IMR-90 (cell line): ENCODE data around the gene GSK3B. TPM values are rescaled to one million over a fixed set of nuclear protein-coding genes. Genes with fewer than 3 reads are reported as not detected.

Source experiments
- ATAC-seq: fragments of 200-7000 bp; cut with Tn5 transposase; 2 replicates; pipeline ENCODE4 v1.9.1; 2020; ENCODE audit warnings: low read depth, mild to moderate bottlenecking, moderate library complexity
- BruUV-seq: library from RNA; stranded (reverse); fragments of 400-500 nt; replicated peaks from 2 replicates; lab custom pipeline; 2021; lab: Mats Ljungman, UMichigan
- CTCF ChIA-PET: fragments of 300-600 bp; formaldehyde crosslinking; extraction: SDS; loops from one replicate; lab custom pipeline; 2021; ENCODE audit warnings: antibody characterized with exemption; lab: Yijun Ruan, JAX
- POLR2A ChIA-PET: fragments of 300-600 bp; sonication (Branson Sonifier 250); formaldehyde crosslinking; loops from one replicate; lab custom pipeline; 2022; ENCODE audit warnings: antibody characterized with exemption; ENCODE audit not compliant: unreplicated experiment; lab: Charles Lee
- DNase-seq: peaks from one replicate; pipeline ENCODE4 v3.0.0; 2013
- H2AFZ ChIP-seq: replicated peaks from 2 replicates; pipeline ENCODE3; 2013; ENCODE audit warnings: low read length, mild to moderate bottlenecking; ENCODE audit not compliant: poor library complexity
- H2AK5ac ChIP-seq: 2 replicates; pipeline ENCODE4 v1.6.1; 2013; ENCODE audit warnings: low read depth, low read length, inconsistent platforms
- H2AK9ac ChIP-seq: replicated peaks from 2 replicates; pipeline ENCODE3; 2013; ENCODE audit warnings: mild to moderate bottlenecking, low read depth, low read length, moderate library complexity; ENCODE audit not compliant: poor library complexity
- H2BK120ac ChIP-seq: 2 replicates; pipeline ENCODE4 v1.6.1; 2013; ENCODE audit warnings: low read depth, low read length, inconsistent platforms
- H2BK15ac ChIP-seq: 3 replicates; pipeline ENCODE4 v1.6.1; 2013; ENCODE audit warnings: low read depth, low read length, inconsistent platforms
- H2BK20ac ChIP-seq: 2 replicates; pipeline ENCODE4 v1.6.1; 2013; ENCODE audit warnings: low read depth, mild to moderate bottlenecking, inconsistent platforms, low read length, moderate library complexity
- H2BK5ac ChIP-seq: 2 replicates; pipeline ENCODE4 v1.6.1; 2013; ENCODE audit warnings: mild to moderate bottlenecking, low read depth, low read length, inconsistent platforms; ENCODE audit not compliant: poor library complexity, severe bottlenecking
- H3K14ac ChIP-seq: replicated peaks from 2 replicates; pipeline ENCODE4 v1.6.1; 2013; ENCODE audit warnings: low read depth, low read length, inconsistent platforms
- H3K18ac ChIP-seq: 2 replicates; pipeline ENCODE4 v1.6.1; 2013; ENCODE audit warnings: low read depth, low read length, control low read depth
- H3K23ac ChIP-seq: 2 replicates; pipeline ENCODE4 v1.6.1; 2013; ENCODE audit warnings: low read depth, low read length, inconsistent platforms
- H3K27ac ChIP-seq: 2 replicates; pipeline ENCODE4 v1.5.1; 2013; ENCODE audit warnings: mild to moderate bottlenecking, control low read depth, low read length; ENCODE audit not compliant: insufficient read depth
- H3K27me3 ChIP-seq: 2 replicates; pipeline ENCODE4 v1.6.1; 2013; ENCODE audit warnings: low read length; ENCODE audit not compliant: control insufficient read depth, insufficient read depth
- H3K36me3 ChIP-seq: 2 replicates; pipeline ENCODE4 v1.6.1; 2013; ENCODE audit warnings: low read length, mixed read lengths; ENCODE audit not compliant: control insufficient read depth, insufficient read depth
- H3K4ac ChIP-seq: 2 replicates; pipeline ENCODE4 v1.6.1; 2013; ENCODE audit warnings: low read depth, low read length, inconsistent platforms
- H3K4me1 ChIP-seq: 2 replicates; pipeline ENCODE4 v1.6.1; 2013; ENCODE audit warnings: low read length, mixed read lengths; ENCODE audit not compliant: control insufficient read depth, insufficient read depth
- H3K4me2 ChIP-seq: 2 replicates; pipeline ENCODE4 v1.6.1; 2013; ENCODE audit warnings: low read depth, mild to moderate bottlenecking, control low read depth, low read length, moderate library complexity
- H3K4me3 ChIP-seq: 2 replicates; pipeline ENCODE4 v1.5.1; 2013; ENCODE audit warnings: low read depth, mild to moderate bottlenecking, control low read depth, low read length, moderate library complexity; ENCODE audit not compliant: insufficient read depth
- H3K56ac ChIP-seq: 2 replicates; pipeline ENCODE4 v1.6.1; 2013; ENCODE audit warnings: low read length, inconsistent platforms; ENCODE audit not compliant: insufficient read depth; ENCODE audit errors: extremely low read depth
- H3K79me1 ChIP-seq, 2 experiments: 2 replicates each; pipeline ENCODE4 v1.6.1; 2013; ENCODE audit warnings: low read length in 2 of 2, inconsistent platforms in 1 of 2, low read depth in 1 of 2
- H3K9ac ChIP-seq: 2 replicates; pipeline ENCODE4 v1.6.1; 2013; ENCODE audit warnings: low read depth, low read length, control low read depth
- H3K9me1 ChIP-seq: 2 replicates; pipeline ENCODE4 v1.6.1; 2013; ENCODE audit warnings: low read length, inconsistent platforms; ENCODE audit not compliant: insufficient read depth
- H3K9me3 ChIP-seq: 2 replicates; pipeline ENCODE4 v1.6.1; 2013; ENCODE audit warnings: low read length; ENCODE audit not compliant: control insufficient read depth, insufficient read depth
- H4K20me1 ChIP-seq: 2 replicates; pipeline ENCODE4 v1.6.1; 2013; ENCODE audit warnings: low read length, inconsistent platforms; ENCODE audit not compliant: insufficient read depth
- H4K5ac ChIP-seq: 2 replicates; pipeline ENCODE4 v1.6.1; 2013; ENCODE audit warnings: mild to moderate bottlenecking, low read depth, low read length, control low read depth
- H4K8ac ChIP-seq, 2 experiments: 2 replicates each; pipeline ENCODE4 v1.6.1; 2013; ENCODE audit warnings: low read depth in 2 of 2, low read length in 2 of 2, control low read depth in 1 of 2, inconsistent platforms in 1 of 2
- H4K91ac ChIP-seq: 2 replicates; pipeline ENCODE4 v1.6.1; 2013; ENCODE audit warnings: low read depth, low read length, inconsistent platforms; ENCODE audit not compliant: insufficient read depth
- BHLHE40 ChIP-seq: fragments of 150-350 bp; IDR thresholded peaks from 2 replicates; pipeline ENCODE4 v1.6.1; 2016; ENCODE audit warnings: mild to moderate bottlenecking, low read depth, low read length
- CEBPB ChIP-seq: IDR thresholded peaks from 2 replicates; pipeline ENCODE4 v1.6.1; 2012; ENCODE audit warnings: low read depth, low read length, improper control_type of control experiment
- CHD1 ChIP-seq: IDR thresholded peaks from 2 replicates; pipeline ENCODE4 v1.6.1; 2012; ENCODE audit warnings: low read depth, low read length, improper control_type of control experiment
- FOS ChIP-seq: fragments of 150-350 bp; IDR thresholded peaks from 2 replicates; pipeline ENCODE4 v1.6.1; 2016; ENCODE audit warnings: low read depth, low read length
- MAFK ChIP-seq: IDR thresholded peaks from 2 replicates; pipeline ENCODE4 v1.6.1; 2012; ENCODE audit warnings: low read depth, low read length, improper control_type of control experiment
- MAZ ChIP-seq: IDR thresholded peaks from 2 replicates; pipeline ENCODE4 v1.6.1; 2012; ENCODE audit warnings: low read depth, mild to moderate bottlenecking, low read length, improper control_type of control experiment, moderate library complexity, borderline replicate concordance
- MXI1 ChIP-seq: IDR thresholded peaks from 2 replicates; pipeline ENCODE4 v1.6.1; 2012; ENCODE audit warnings: low read depth, mild to moderate bottlenecking, low read length, moderate library complexity, borderline replicate concordance
- NFE2L2 ChIP-seq: fragments of 150-350 bp; IDR thresholded peaks from 2 replicates; pipeline ENCODE4 v1.6.1; 2016; ENCODE audit warnings: low read depth, mild to moderate bottlenecking, low read length
- POLR2A ChIP-seq: IDR thresholded peaks from 2 replicates; pipeline ENCODE4 v1.6.1; 2012; ENCODE audit warnings: mild to moderate bottlenecking, low read depth, low read length
- RAD21 ChIP-seq: IDR thresholded peaks from 2 replicates; pipeline ENCODE4 v1.6.1; 2012; ENCODE audit warnings: low read length, improper control_type of control experiment
- RCOR1 ChIP-seq: IDR thresholded peaks from 2 replicates; pipeline ENCODE4 v1.6.1; 2012; ENCODE audit warnings: mild to moderate bottlenecking, low read length, improper control_type of control experiment; ENCODE audit not compliant: insufficient replicate concordance
- RFX5 ChIP-seq: IDR thresholded peaks from 2 replicates; pipeline ENCODE4 v1.8.0; 2012; ENCODE audit warnings: low read depth, mild to moderate bottlenecking, low read length, moderate library complexity
- SMC3 ChIP-seq: fragments of 150-350 bp; IDR thresholded peaks from 2 replicates; pipeline ENCODE4 v1.6.1; 2016; ENCODE audit warnings: low read depth, mild to moderate bottlenecking, antibody characterized with exemption, low read length, moderate library complexity
- WGBS, 2 experiments: methylation state at CpG; one replicate each; pipeline versions ENCODE4 v1.1.5 to v1.1.7; 2013; ENCODE audit warnings: missing lambda C conversion rate in 2 of 2; ENCODE audit not compliant: insufficient read length in 1 of 2; ENCODE audit errors: extremely low coverage in 2 of 2; 5-methylcytosine and 5-hydroxymethylcytosine counted together
- dilution Hi-C: fragments of 300-500 bp; cut with HindIII; formaldehyde crosslinking; loops from one replicate; pipeline ENCODE4 v1.14.3; 2018; ENCODE audit warnings: low sequenced_read_pairs; ENCODE audit not compliant: unreplicated experiment
- in situ Hi-C: fragments of 300-500 bp; cut with MboI; formaldehyde crosslinking; loops from 3 replicates; pipeline ENCODE4 v1.14.3; 2019; ENCODE audit warnings: low sequenced_read_pairs, inconsistent platforms, mixed read lengths
- intact Hi-C: fragments of 100-400 bp; cut with micrococcal nuclease; formaldehyde crosslinking; loops from 2 replicates; pipeline ENCODE4 v1.10.0; 2022
- polyA plus RNA-seq, 3 experiments: library from polyadenylated mRNA; depleted of rRNA; stranded (reverse); fragments of >200 nt; gene quantifications; 2 replicates each; pipeline ENCODE4 v1.2.3, GENCODE V29; 2012; ENCODE audit warnings: low replicate concordance in 1 of 3
- total RNA-seq: library from RNA; depleted of rRNA; stranded (reverse); fragments of >200 nt; gene quantifications from 2 replicates; pipeline ENCODE4 v1.2.3, GENCODE V29; 2012
- TF ChIP-seq, protein P1 (sequence below): conservative IDR thresholded peaks from 2 replicates; pipeline ENCODE4 v1.5.1; 2012; ENCODE audit warnings: mild to moderate bottlenecking, low read depth, low read length, improper control_type of control experiment
- TF ChIP-seq, protein P2 (sequence below): fragments of 150-350 bp; IDR thresholded peaks from 2 replicates; pipeline ENCODE4 v1.6.1; 2017; ENCODE audit warnings: mild to moderate bottlenecking, antibody characterized with exemption, low read length, low read depth
- TF ChIP-seq, protein P3 (sequence below): fragments of 150-350 bp; IDR thresholded peaks from 2 replicates; pipeline ENCODE4 v1.6.1; 2016; ENCODE audit warnings: low read depth, mild to moderate bottlenecking, low read length, moderate library complexity, borderline replicate concordance

GSK3B gene
- total and polyA plus RNA-seq, 2 of the 4 experiments (the other 2 are of a cell fraction) = 19.2 to 33.2 TPM

DNA sequence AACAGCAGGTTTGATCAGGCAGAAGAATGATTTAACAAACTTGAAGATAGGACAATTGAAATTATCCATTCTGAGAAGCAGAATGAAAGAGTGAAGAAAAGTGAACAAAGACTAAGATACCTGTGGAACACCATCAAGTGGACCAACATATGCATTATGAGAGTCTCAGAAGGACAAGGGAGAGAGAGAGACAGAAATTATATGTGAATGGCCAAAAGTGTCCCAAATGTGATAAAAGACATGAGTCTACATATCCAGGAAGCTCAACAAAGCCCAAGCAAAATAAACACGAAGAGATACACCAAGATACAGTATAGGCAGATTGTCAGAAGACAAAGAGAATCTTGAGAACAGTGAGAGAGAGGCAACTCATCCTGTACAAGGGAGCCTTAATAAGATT is 317.9 kb downstream of the GSK3B start:
- no peak overlapping the region for H2BK5ac ChIP-seq
- no peaks in the 10 kb centered on the region for H3K36me3 ChIP-seq
- H3K4me2 ChIP-seq = no peak overlapping the region
- no peak overlapping the region for H2AK5ac ChIP-seq
- POLR2A ChIA-PET = no interaction called here
- CTCF ChIA-PET = no interaction called here
- H2AFZ ChIP-seq = no peak overlapping the region
- dilution Hi-C loops (no loop called here), in situ Hi-C loops (no loop called here), intact Hi-C loops (no loop called here)
- H2AK9ac ChIP-seq = no peak overlapping the region
- H3K9ac ChIP-seq = no peak overlapping the region
- no peaks in the 10 kb centered on the region; the same call in 1 of the 2 replicates for H3K27me3 ChIP-seq
- no peak overlapping the region for H3K4me3 ChIP-seq
- H4K20me1 ChIP-seq = no peaks in the 10 kb centered on the region
- no peaks in the 10 kb centered on the region; the same call in 1 of the 2 replicates for H3K9me3 ChIP-seq
- no peak for ATAC-seq
- no peak overlapping the region for H3K4ac ChIP-seq
- no peak overlapping the region for H4K8ac ChIP-seq
- H3K14ac ChIP-seq = no peak overlapping the region
- no peak overlapping the region for H2BK20ac ChIP-seq
- no peaks in the 10 kb centered on the region for H3K9me1 ChIP-seq
- no peak overlapping the region for H3K18ac ChIP-seq
- H3K4me1 ChIP-seq = no peaks in the 10 kb centered on the region
- no TSS peak for BruUV-seq
- no peak overlapping the region for H3K27ac ChIP-seq
- H3K79me1 ChIP-seq = no peaks in the 10 kb centered on the region
- DNase-seq = no peak
- H3K23ac ChIP-seq = no peak overlapping the region
- no peak overlapping the region for H3K56ac ChIP-seq
- H2BK120ac ChIP-seq = no peak overlapping the region
- no CpG with 5 or more reads among the region's 1 CpG for WGBS, 2 experiments
- no peak overlapping the region for H4K91ac ChIP-seq
- no peak overlapping the region for H2BK15ac ChIP-seq
- TF ChIP-seq RCOR1 = no peak
- no peak for TF ChIP-seq SMC3
- TF ChIP-seq CHD1 = no peak
- TF ChIP-seq, protein P1, sequence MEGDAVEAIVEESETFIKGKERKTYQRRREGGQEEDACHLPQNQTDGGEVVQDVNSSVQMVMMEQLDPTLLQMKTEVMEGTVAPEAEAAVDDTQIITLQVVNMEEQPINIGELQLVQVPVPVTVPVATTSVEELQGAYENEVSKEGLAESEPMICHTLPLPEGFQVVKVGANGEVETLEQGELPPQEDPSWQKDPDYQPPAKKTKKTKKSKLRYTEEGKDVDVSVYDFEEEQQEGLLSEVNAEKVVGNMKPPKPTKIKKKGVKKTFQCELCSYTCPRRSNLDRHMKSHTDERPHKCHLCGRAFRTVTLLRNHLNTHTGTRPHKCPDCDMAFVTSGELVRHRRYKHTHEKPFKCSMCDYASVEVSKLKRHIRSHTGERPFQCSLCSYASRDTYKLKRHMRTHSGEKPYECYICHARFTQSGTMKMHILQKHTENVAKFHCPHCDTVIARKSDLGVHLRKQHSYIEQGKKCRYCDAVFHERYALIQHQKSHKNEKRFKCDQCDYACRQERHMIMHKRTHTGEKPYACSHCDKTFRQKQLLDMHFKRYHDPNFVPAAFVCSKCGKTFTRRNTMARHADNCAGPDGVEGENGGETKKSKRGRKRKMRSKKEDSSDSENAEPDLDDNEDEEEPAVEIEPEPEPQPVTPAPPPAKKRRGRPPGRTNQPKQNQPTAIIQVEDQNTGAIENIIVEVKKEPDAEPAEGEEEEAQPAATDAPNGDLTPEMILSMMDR = no peak
- TF ChIP-seq MAZ = no peak
- TF ChIP-seq RFX5 = no peak
- no peak for TF ChIP-seq RAD21
- TF ChIP-seq MAFK = no peak
- no peak for TF ChIP-seq NFE2L2
- no peak for TF ChIP-seq BHLHE40
- TF ChIP-seq FOS = no peak
- no peak for TF ChIP-seq CEBPB
- TF ChIP-seq MXI1 = no peak
- TF ChIP-seq, protein P2, sequence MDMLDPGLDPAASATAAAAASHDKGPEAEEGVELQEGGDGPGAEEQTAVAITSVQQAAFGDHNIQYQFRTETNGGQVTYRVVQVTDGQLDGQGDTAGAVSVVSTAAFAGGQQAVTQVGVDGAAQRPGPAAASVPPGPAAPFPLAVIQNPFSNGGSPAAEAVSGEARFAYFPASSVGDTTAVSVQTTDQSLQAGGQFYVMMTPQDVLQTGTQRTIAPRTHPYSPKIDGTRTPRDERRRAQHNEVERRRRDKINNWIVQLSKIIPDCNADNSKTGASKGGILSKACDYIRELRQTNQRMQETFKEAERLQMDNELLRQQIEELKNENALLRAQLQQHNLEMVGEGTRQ = no peak
- no peak for TF ChIP-seq POLR2A
- TF ChIP-seq, protein P3, sequence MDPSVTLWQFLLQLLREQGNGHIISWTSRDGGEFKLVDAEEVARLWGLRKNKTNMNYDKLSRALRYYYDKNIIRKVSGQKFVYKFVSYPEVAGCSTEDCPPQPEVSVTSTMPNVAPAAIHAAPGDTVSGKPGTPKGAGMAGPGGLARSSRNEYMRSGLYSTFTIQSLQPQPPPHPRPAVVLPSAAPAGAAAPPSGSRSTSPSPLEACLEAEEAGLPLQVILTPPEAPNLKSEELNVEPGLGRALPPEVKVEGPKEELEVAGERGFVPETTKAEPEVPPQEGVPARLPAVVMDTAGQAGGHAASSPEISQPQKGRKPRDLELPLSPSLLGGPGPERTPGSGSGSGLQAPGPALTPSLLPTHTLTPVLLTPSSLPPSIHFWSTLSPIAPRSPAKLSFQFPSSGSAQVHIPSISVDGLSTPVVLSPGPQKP = no peak
- no peak overlapping the region for H4K5ac ChIP-seq
